Measurements from ENCODE around the gene ATOH8. TPM values are rescaled to one million over a fixed set of nuclear protein-coding genes. Genes with fewer than 3 reads are reported as not detected.

Gene ATOH8
- total RNA-seq, 2 experiments from 2014 or later: 0.44 TPM; not detected in 1

GRCh38 chr2:85770369-85770768, 16.6 kb downstream of the ATOH8 start:
- Histone ChIP-seq H3K4me3 (ENCODE audit: low read depth, low read length, poor library complexity, severe bottlenecking) (no peak overlapping the region), H4K20me1 (ENCODE audit: insufficient read depth, low read length) (no peaks in the 10 kb centered on the region), H3K27ac (ENCODE audit: low read depth, low read length, poor library complexity, severe bottlenecking) (no peak overlapping the region), H3K4me1 (ENCODE audit: insufficient read depth, low read length, poor library complexity, severe bottlenecking) (no peaks in the 10 kb centered on the region), H3K9me3 (ENCODE audit: low read length) (no peaks in the 10 kb centered on the region), H3K4me2 (ENCODE audit: low read length) (no peak overlapping the region), H3K9me2 (ENCODE audit: insufficient read depth, low read length) (no peaks in the 10 kb centered on the region), H3K36me3 (ENCODE audit: insufficient read depth, low read length) (no peaks in the 10 kb centered on the region), H3K79me2 (ENCODE audit: insufficient read depth, low read depth, low read length) (no peaks in the 10 kb centered on the region), H2AFZ (ENCODE audit: low read length) (no peak overlapping the region)
- TF ChIP-seq EZH2phosphoT487 (IDR thresholded peaks at IDR 0.05; ENCODE audit: borderline replicate concordance, low read depth, low read length) (no peak), CTCF (conservative IDR thresholded peaks at IDR 0.05; ENCODE audit: low read length) (no peak)
- DNase-seq (ENCODE audit: low spot score): no peak
- POLR2A ChIA-PET: interaction anchor here (0.5 to 0.6 kb wide), 2 partner anchors 52 to 386 kb away, joined by 6 read pairs; no protein-coding TSS in a partner anchor
- no TSS peak for BruUV-seq (replicated peaks)
- CTCF ChIA-PET (ENCODE audit: unreplicated experiment): no interaction called here
- intact Hi-C loops (cut with micrococcal nuclease; ENCODE audit: unreplicated experiment): no loop called here

DNA sequence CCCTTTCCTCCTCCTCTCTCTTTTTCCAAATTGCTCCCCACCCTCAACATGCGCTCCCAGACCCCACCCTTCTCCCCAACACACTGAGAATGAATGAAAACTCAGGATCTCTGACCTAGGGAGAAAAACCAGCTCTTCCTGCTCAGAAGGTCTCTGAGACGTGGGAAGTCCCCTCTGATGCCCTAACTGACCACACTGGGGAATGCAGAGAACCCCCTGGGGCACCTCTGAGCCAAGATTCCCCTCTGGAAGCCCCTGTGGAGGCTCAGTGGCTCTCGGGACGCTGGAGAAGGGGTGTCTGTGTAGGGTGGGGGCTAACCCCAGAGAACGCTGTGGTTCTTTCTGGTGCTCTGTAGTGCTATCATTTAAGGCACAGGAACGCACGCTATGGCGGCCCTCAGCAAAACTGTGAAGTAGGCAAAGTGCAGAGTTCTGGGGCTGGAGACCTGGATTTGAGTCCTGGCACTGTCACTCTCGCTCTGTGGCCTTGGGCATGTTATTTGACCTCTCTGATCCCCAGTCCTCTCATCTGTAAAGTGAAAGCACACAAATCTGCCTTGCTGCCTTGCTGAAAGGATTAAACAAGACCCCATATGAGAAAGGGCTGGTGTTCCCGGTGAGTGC, 17.1 kb downstream of the ATOH8 start:
- H3K36me3 ChIP-seq (ENCODE audit: insufficient read depth, low read length): no peaks in the 10 kb centered on the region
- H3K79me2 ChIP-seq (ENCODE audit: insufficient read depth, low read depth, low read length): no peaks in the 10 kb centered on the region
- no peak overlapping the region for H3K27ac ChIP-seq (ENCODE audit: low read depth, low read length, poor library complexity, severe bottlenecking)
- H3K4me3 ChIP-seq (ENCODE audit: low read depth, low read length, poor library complexity, severe bottlenecking): no peak overlapping the region
- no peaks in the 10 kb centered on the region for H4K20me1 ChIP-seq (ENCODE audit: insufficient read depth, low read length)
- H3K9me3 ChIP-seq (ENCODE audit: low read length): no peaks in the 10 kb centered on the region
- TF ChIP-seq EZH2phosphoT487 (IDR thresholded peaks at IDR 0.05; ENCODE audit: borderline replicate concordance, low read depth, low read length): no peak
- TF ChIP-seq CTCF (conservative IDR thresholded peaks at IDR 0.05; ENCODE audit: low read length): no peak
- ChIA-PET CTCF (ENCODE audit: unreplicated experiment) (no interaction called here), POLR2A (interaction anchor here (0.6 kb wide), 3 partner anchors 8 to 214 kb away, joined by 3 to 6 read pairs (median 4); no protein-coding TSS in a partner anchor)
- BruUV-seq (replicated peaks): no TSS peak
- intact Hi-C loops (cut with micrococcal nuclease; ENCODE audit: unreplicated experiment): no loop called here
- no peaks in the 10 kb centered on the region for H3K4me1 ChIP-seq (ENCODE audit: insufficient read depth, low read length, poor library complexity, severe bottlenecking)
- no peak overlapping the region for H2AFZ ChIP-seq (ENCODE audit: low read length)
- DNase-seq (ENCODE audit: low spot score): no peak
- H3K9me2 ChIP-seq (ENCODE audit: insufficient read depth, low read length): no peaks in the 10 kb centered on the region
- H3K4me2 ChIP-seq (ENCODE audit: low read length): no peak overlapping the region

DNA sequence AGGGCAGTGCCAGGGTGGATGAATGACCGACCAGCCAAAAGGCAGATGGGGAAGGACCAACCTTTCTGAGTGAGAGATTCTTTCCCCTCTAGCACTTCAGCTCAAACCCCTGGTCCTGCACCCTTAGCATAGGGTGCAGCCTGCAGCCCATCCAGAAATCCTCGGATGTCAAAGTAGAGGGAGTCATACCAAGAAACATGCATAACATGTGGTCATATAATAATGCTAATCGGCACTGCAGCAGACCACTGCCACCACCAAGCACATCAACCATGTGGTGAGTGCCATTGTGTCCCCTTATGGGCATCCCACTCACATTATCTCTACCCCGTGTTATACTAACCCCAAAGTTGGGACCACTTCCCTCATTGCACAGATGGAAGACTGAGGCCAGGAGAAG, 17.7 kb downstream of the ATOH8 start:
- no peak for TF ChIP-seq CTCF (conservative IDR thresholded peaks at IDR 0.05; ENCODE audit: low read length)
- TF ChIP-seq EZH2phosphoT487 (IDR thresholded peaks at IDR 0.05; ENCODE audit: borderline replicate concordance, low read depth, low read length): no peak
- ChIA-PET CTCF (ENCODE audit: unreplicated experiment) (no interaction called here), POLR2A (interaction anchor here (0.6 to 0.7 kb wide), 2 partner anchors 8 to 986 kb away, joined by 4 read pairs; no protein-coding TSS in a partner anchor)
- intact Hi-C loops (cut with micrococcal nuclease; ENCODE audit: unreplicated experiment): no loop called here
- no peak overlapping the region for H3K4me3 ChIP-seq (ENCODE audit: low read depth, low read length, poor library complexity, severe bottlenecking)
- H3K9me2 ChIP-seq (ENCODE audit: insufficient read depth, low read length): no peaks in the 10 kb centered on the region
- no peaks in the 10 kb centered on the region for H3K36me3 ChIP-seq (ENCODE audit: insufficient read depth, low read length)
- DNase-seq (ENCODE audit: low spot score): no peak
- no TSS peak for BruUV-seq (replicated peaks)
- H3K27ac ChIP-seq (ENCODE audit: low read depth, low read length, poor library complexity, severe bottlenecking): no peak overlapping the region
- H4K20me1 ChIP-seq (ENCODE audit: insufficient read depth, low read length): no peaks in the 10 kb centered on the region
- H3K79me2 ChIP-seq (ENCODE audit: insufficient read depth, low read depth, low read length): no peaks in the 10 kb centered on the region
- no peaks in the 10 kb centered on the region for H3K4me1 ChIP-seq (ENCODE audit: insufficient read depth, low read length, poor library complexity, severe bottlenecking)
- no peak overlapping the region for H2AFZ ChIP-seq (ENCODE audit: low read length)
- H3K9me3 ChIP-seq (ENCODE audit: low read length): no peaks in the 10 kb centered on the region
- no peak overlapping the region for H3K4me2 ChIP-seq (ENCODE audit: low read length)
